Thyroid gland (tissue), 4 donors: ENCODE results near the gene TLR3.
"Not testable (repeated sequence)": the region's sequence is repeated elsewhere in the genome, so short reads cannot be mapped to it uniquely, and the experiment has no call there.

ENCODE experiments used
- POLR2A ChIP-seq, 2 donors: fragments of 450-650 bp; IDR thresholded peaks; one replicate each; pipeline ENCODE4 v1.6.1; 2017; ENCODE audit warnings: antibody characterized with exemption in 2 of 2, mild to moderate bottlenecking in 2 of 2, moderate library complexity in 1 of 2
- TF ChIP-seq, protein P1 (sequence below), 6 experiments: fragments of 200-600 bp in 3 of 6; fragments of 450-650 bp in 3 of 6; sonication (generic) in 3 of 6; IDR thresholded peaks; one replicate each; pipeline ENCODE4 v1.5.1; 2016 to 2019; ENCODE audit warnings: antibody characterized with exemption in 6 of 6, mild to moderate bottlenecking in 2 of 6, inconsistent platforms in 1 of 6, moderate library complexity in 1 of 6

- not testable (repeated sequence) for TF ChIP-seq POLR2A (IDR thresholded peaks at IDR 0.05)
- TF ChIP-seq, protein P1, sequence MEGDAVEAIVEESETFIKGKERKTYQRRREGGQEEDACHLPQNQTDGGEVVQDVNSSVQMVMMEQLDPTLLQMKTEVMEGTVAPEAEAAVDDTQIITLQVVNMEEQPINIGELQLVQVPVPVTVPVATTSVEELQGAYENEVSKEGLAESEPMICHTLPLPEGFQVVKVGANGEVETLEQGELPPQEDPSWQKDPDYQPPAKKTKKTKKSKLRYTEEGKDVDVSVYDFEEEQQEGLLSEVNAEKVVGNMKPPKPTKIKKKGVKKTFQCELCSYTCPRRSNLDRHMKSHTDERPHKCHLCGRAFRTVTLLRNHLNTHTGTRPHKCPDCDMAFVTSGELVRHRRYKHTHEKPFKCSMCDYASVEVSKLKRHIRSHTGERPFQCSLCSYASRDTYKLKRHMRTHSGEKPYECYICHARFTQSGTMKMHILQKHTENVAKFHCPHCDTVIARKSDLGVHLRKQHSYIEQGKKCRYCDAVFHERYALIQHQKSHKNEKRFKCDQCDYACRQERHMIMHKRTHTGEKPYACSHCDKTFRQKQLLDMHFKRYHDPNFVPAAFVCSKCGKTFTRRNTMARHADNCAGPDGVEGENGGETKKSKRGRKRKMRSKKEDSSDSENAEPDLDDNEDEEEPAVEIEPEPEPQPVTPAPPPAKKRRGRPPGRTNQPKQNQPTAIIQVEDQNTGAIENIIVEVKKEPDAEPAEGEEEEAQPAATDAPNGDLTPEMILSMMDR (IDR thresholded peaks at IDR 0.05): not testable (repeated sequence)
Observed at GRCh38 chr4:186050135-186050534, 18.8 kb upstream of the TLR3 start.
